Activated CD4-positive, alpha-beta T cell treated with anti-CD3 and anti-CD28 coated beads, Interleukin-2, amount 10 ng/mL, durations not matched to agents 24 days and 14 days (primary cell): Measurements from ENCODE around the gene SMARCD1. TPM values are rescaled to one million over a fixed set of nuclear protein-coding genes. Genes with fewer than 3 reads are reported as not detected.

Experiments used
- DNase-seq: peaks from one replicate; pipeline ENCODE4 v3.0.0; 2022
- H3K27ac Mint-ChIP-seq: one replicate; pipeline ENCODE4 v1.8.0; 2022; ENCODE audit warnings: mild to moderate bottlenecking, mixed read lengths
- H3K27me3 Mint-ChIP-seq: one replicate; pipeline ENCODE4 v1.8.0; 2022; ENCODE audit warnings: mixed read lengths
- H3K36me3 Mint-ChIP-seq: one replicate; pipeline ENCODE4 v1.8.0; 2022; ENCODE audit warnings: low read depth, mild to moderate bottlenecking, mixed read lengths
- H3K4me1 Mint-ChIP-seq: one replicate; pipeline ENCODE4 v1.8.0; 2021; ENCODE audit warnings: mixed read lengths
- H3K4me3 Mint-ChIP-seq: one replicate; pipeline ENCODE4 v1.8.0; 2022; ENCODE audit warnings: mild to moderate bottlenecking, moderate library complexity, mixed read lengths
- H3K9me3 Mint-ChIP-seq: one replicate; pipeline ENCODE4 v1.8.0; 2021; ENCODE audit warnings: mixed read lengths
- intact Hi-C: fragments of 100-400 bp; cut with micrococcal nuclease; formaldehyde crosslinking; loops from one replicate; pipeline ENCODE4 v1.15.1; 2023
- total RNA-seq: library from RNA; stranded (reverse); gene quantifications from 2 replicates; pipeline ENCODE4 v1.2.3, GENCODE V29; 2022

The SMARCD1 gene
- total RNA-seq, 1 donor from 2014 or later = 73.1 TPM

GRCh38 chr12:50061171-50061570 lies 24.0 kb upstream of the SMARCD1 start:
- Mint-ChIP-seq H3K36me3 (peaks cover 6% of the 10 kb centered on the region), H3K27ac (no peak overlapping the region), H3K27me3 (peaks cover 15% of the 10 kb centered on the region), H3K4me3 (no peak overlapping the region), H3K4me1 (peaks cover 37% of the 10 kb centered on the region), H3K9me3 (no peaks in the 10 kb centered on the region)
- DNase-seq = no peak
- intact Hi-C loops = no loop called here

GRCh38 chr12:50061946-50062686 lies 23.0 kb upstream of the SMARCD1 start:
- Mint-ChIP-seq H3K27ac (no peak overlapping the region), H3K9me3 (no peaks in the 10 kb centered on the region), H3K27me3 (peaks cover 6% of the 10 kb centered on the region), H3K4me1 (peaks cover 28% of the 10 kb centered on the region), H3K36me3 (peaks cover 6% of the 10 kb centered on the region), H3K4me3 (no peak overlapping the region)
- DNase-seq = no peak
- intact Hi-C loops = no loop called here

- H3K27me3 Mint-ChIP-seq = peaks cover 5% of the 10 kb centered on the region
- H3K9me3 Mint-ChIP-seq = no peaks in the 10 kb centered on the region
- H3K27ac Mint-ChIP-seq = no peak overlapping the region
- peaks cover 28% of the 10 kb centered on the region for H3K4me1 Mint-ChIP-seq
- H3K36me3 Mint-ChIP-seq = peaks cover 6% of the 10 kb centered on the region
- H3K4me3 Mint-ChIP-seq = no peak overlapping the region
- DNase-seq = no peak
- intact Hi-C loops = no loop called here
Observed at GRCh38 chr12:50062728-50063460, 22.2 kb upstream of the SMARCD1 start.

- Mint-ChIP-seq H3K4me1 (peaks cover 15% of the 10 kb centered on the region), H3K9me3 (no peaks in the 10 kb centered on the region), H3K4me3 (no peak overlapping the region), H3K27ac (no peak overlapping the region), H3K36me3 (peaks cover 5% of the 10 kb centered on the region), H3K27me3 (peaks cover 5% of the 10 kb centered on the region)
- DNase-seq = no peak
- intact Hi-C loops = no loop called here
Observed at GRCh38 chr12:50065726-50066310, 19.3 kb upstream of the SMARCD1 start.

GRCh38 chr12:50066402-50066801 lies 18.7 kb upstream of the SMARCD1 start:
- no peak for DNase-seq
- Mint-ChIP-seq H3K9me3 (no peaks in the 10 kb centered on the region), H3K36me3 (peaks cover 1% of the 10 kb centered on the region), H3K27ac (no peak overlapping the region), H3K27me3 (peaks cover 4% of the 10 kb centered on the region), H3K4me3 (no peak overlapping the region), H3K4me1 (peaks cover 12% of the 10 kb centered on the region)
- intact Hi-C loops = no loop called here

- intact Hi-C loops = no loop called here
- Mint-ChIP-seq H3K4me1 (peaks cover 9% of the 10 kb centered on the region), H3K27me3 (no peaks in the 10 kb centered on the region), H3K27ac (no peak overlapping the region), H3K36me3 (no peaks in the 10 kb centered on the region), H3K4me3 (no peak overlapping the region), H3K9me3 (no peaks in the 10 kb centered on the region)
- DNase-seq = no peak
Observed at GRCh38 chr12:50069069-50069468, 16.1 kb upstream of the SMARCD1 start.

- Mint-ChIP-seq H3K4me3 (no peak overlapping the region), H3K27me3 (no peaks in the 10 kb centered on the region)
- intact Hi-C loops = no loop called here
Observed at GRCh38 chr12:50069539-50069938, 15.6 kb upstream of the SMARCD1 start.

GRCh38 chr12:50070314-50071060 lies 14.7 kb upstream of the SMARCD1 start:
- Mint-ChIP-seq H3K4me3 (no peak overlapping the region), H3K36me3 (no peaks in the 10 kb centered on the region), H3K27me3 (no peaks in the 10 kb centered on the region), H3K27ac (no peak overlapping the region), H3K9me3 (no peaks in the 10 kb centered on the region), H3K4me1 (peaks cover 11% of the 10 kb centered on the region)
- peak; percentile 90 for DNase-seq
- intact Hi-C loops = loop anchor here (1.0 kb wide), 2 partner anchors 31 to 103 kb away; no protein-coding TSS in a partner anchor

More at GRCh38 chr12:50069539-50069938, 15.6 kb upstream of the SMARCD1 start:
- peaks cover 9% of the 10 kb centered on the region for H3K4me1 Mint-ChIP-seq
- no peak overlapping the region for H3K27ac Mint-ChIP-seq
- no peaks in the 10 kb centered on the region for H3K36me3 Mint-ChIP-seq
- H3K9me3 Mint-ChIP-seq = no peaks in the 10 kb centered on the region
- no peak for DNase-seq

- Mint-ChIP-seq H3K4me3 (no peak overlapping the region), H3K27ac (no peak overlapping the region), H3K9me3 (no peaks in the 10 kb centered on the region), H3K27me3 (no peaks in the 10 kb centered on the region), H3K36me3 (no peaks in the 10 kb centered on the region), H3K4me1 (peaks cover 12% of the 10 kb centered on the region)
- DNase-seq = no peak
- intact Hi-C loops = no loop called here
Observed at GRCh38 chr12:50072198-50072907, 12.8 kb upstream of the SMARCD1 start.

GRCh38 chr12:50073206-50073605 lies 11.9 kb upstream of the SMARCD1 start:
- H3K4me3 Mint-ChIP-seq = no peak overlapping the region
- no peaks in the 10 kb centered on the region for H3K36me3 Mint-ChIP-seq
- no peak for DNase-seq
- no peak overlapping the region for H3K27ac Mint-ChIP-seq
- H3K27me3 Mint-ChIP-seq = no peaks in the 10 kb centered on the region
- intact Hi-C loops = no loop called here
- H3K4me1 Mint-ChIP-seq = peaks cover 12% of the 10 kb centered on the region
- no peaks in the 10 kb centered on the region for H3K9me3 Mint-ChIP-seq

GRCh38 chr12:50073712-50074111 lies 11.4 kb upstream of the SMARCD1 start:
- Mint-ChIP-seq H3K27me3 (no peaks in the 10 kb centered on the region), H3K4me1 (peaks cover 12% of the 10 kb centered on the region), H3K9me3 (no peaks in the 10 kb centered on the region), H3K27ac (no peak overlapping the region), H3K36me3 (no peaks in the 10 kb centered on the region), H3K4me3 (no peak overlapping the region)
- intact Hi-C loops = no loop called here
- no peak for DNase-seq

GRCh38 chr12:50074936-50075807 lies 10.0 kb upstream of the SMARCD1 start:
- no peaks in the 10 kb centered on the region for H3K9me3 Mint-ChIP-seq
- H3K36me3 Mint-ChIP-seq = no peaks in the 10 kb centered on the region
- peak overlapping the region; percentile 41 for H3K27ac Mint-ChIP-seq
- H3K4me1 Mint-ChIP-seq = peaks cover 13% of the 10 kb centered on the region
- H3K27me3 Mint-ChIP-seq = no peaks in the 10 kb centered on the region
- H3K4me3 Mint-ChIP-seq = no peak overlapping the region
- intact Hi-C loops = loop anchor here (1.0 kb wide), 1 partner anchor 100 kb away; no protein-coding TSS in a partner anchor
- DNase-seq = peak; percentile 94
